HepG2 (cell line): ENCODE results near the gene HEPHL1. TPM values are rescaled to one million over a fixed set of nuclear protein-coding genes. Genes with fewer than 3 reads are reported as not detected.

Experiments used
- ARID2 ChIP-seq: sonication (generic); formaldehyde crosslinking; IDR thresholded peaks from 2 replicates; pipeline ENCODE4 v1.8.1; 2022; ENCODE audit warnings: mild to moderate bottlenecking, missing genetic modification reagents, borderline replicate concordance
- CEBPG ChIP-seq: IDR thresholded peaks from 2 replicates; pipeline ENCODE4 v1.6.1; 2016
- FOXA1 ChIP-seq, 2 experiments: fragments of 450-650 bp in 1 of 2; sonication (generic) in 1 of 2; formaldehyde crosslinking in 1 of 2; IDR thresholded peaks; 2 replicates each; pipeline versions ENCODE4 v1.4.0 to v1.6.1; 2016 to 2020; ENCODE audit warnings: missing genetic modification reagents in 1 of 2
- GATAD1 ChIP-seq: IDR thresholded peaks from 2 replicates; pipeline ENCODE4 v1.6.1; 2016; ENCODE audit warnings: missing genetic modification reagents, missing compliant biosample characterization
- HDAC2 ChIP-seq: sonication (generic); formaldehyde crosslinking; IDR thresholded peaks from 2 replicates; pipeline ENCODE4 v1.4.0; 2020; ENCODE audit warnings: missing genetic modification reagents
- HMG20B ChIP-seq: conservative IDR thresholded peaks from 2 replicates; pipeline ENCODE4 v1.6.1; 2016; ENCODE audit warnings: missing genetic modification reagents, missing compliant biosample characterization
- HMGXB4 ChIP-seq, 2 experiments: sonication (generic) in 1 of 2; formaldehyde crosslinking in 1 of 2; IDR thresholded peaks; 2 replicates each; pipeline versions ENCODE4 v1.4.0 to v1.6.1; 2018 to 2020; ENCODE audit warnings: missing genetic modification reagents in 2 of 2, borderline replicate concordance in 1 of 2, low read depth in 1 of 2, mild to moderate bottlenecking in 1 of 2, missing biosample characterization in 1 of 2
- HNF4A ChIP-seq: sonication (generic); formaldehyde crosslinking; IDR thresholded peaks from 2 replicates; pipeline ENCODE4 v1.4.0; 2020; ENCODE audit warnings: missing genetic modification reagents
- IKZF5 ChIP-seq: IDR thresholded peaks from 2 replicates; pipeline ENCODE4 v1.6.1; 2018; ENCODE audit warnings: missing genetic modification reagents, mild to moderate bottlenecking, missing compliant biosample characterization
- ISL2 ChIP-seq: sonication (generic); formaldehyde crosslinking; IDR thresholded peaks from 2 replicates; pipeline ENCODE4 v1.5.0; 2020; ENCODE audit warnings: missing genetic modification reagents
- LCORL ChIP-seq, 2 experiments: fragments of 450-650 bp in 1 of 2; sonication (generic) in 1 of 2; formaldehyde crosslinking in 1 of 2; IDR thresholded peaks; 2 replicates each; pipeline versions ENCODE4 v1.5.0 to v1.6.1; 2017 to 2020; ENCODE audit warnings: antibody characterized with exemption in 1 of 2, missing genetic modification reagents in 1 of 2
- MAX ChIP-seq: IDR thresholded peaks from 2 replicates; pipeline ENCODE4 v1.6.1; 2012; ENCODE audit warnings: inconsistent platforms
- MED1 ChIP-seq: sonication (generic); formaldehyde crosslinking; IDR thresholded peaks from 2 replicates; pipeline ENCODE4 v1.4.0; 2020; ENCODE audit warnings: missing genetic modification reagents
- MIXL1 ChIP-seq: IDR thresholded peaks from 2 replicates; pipeline ENCODE4 v1.6.1; 2016
- NONO ChIP-seq, 2 experiments: fragments of 450-650 bp in 1 of 2; sonication (generic) in 1 of 2; formaldehyde crosslinking in 1 of 2; IDR thresholded peaks in 1 of 2; conservative IDR thresholded peaks in 1 of 2; 2 replicates each; pipeline versions ENCODE4 v1.6.1 to v1.8.0; 2017 to 2022; ENCODE audit warnings: mild to moderate bottlenecking in 1 of 2, missing genetic modification reagents in 1 of 2, moderate library complexity in 1 of 2
- SAP130 ChIP-seq: IDR thresholded peaks from 2 replicates; pipeline ENCODE4 v1.6.1; 2016; ENCODE audit warnings: low read depth
- SOX13 ChIP-seq, 3 experiments: fragments of 450-650 bp in 1 of 3; sonication (generic) in 1 of 3; formaldehyde crosslinking in 1 of 3; IDR thresholded peaks in 2 of 3; conservative IDR thresholded peaks in 1 of 3; 2 replicates each; pipeline versions ENCODE4 v1.5.0 to v1.6.1; 2016 to 2020; ENCODE audit warnings: antibody characterized with exemption in 1 of 3, mild to moderate bottlenecking in 1 of 3, missing compliant biosample characterization in 1 of 3, missing genetic modification reagents in 1 of 3, moderate library complexity in 1 of 3
- SOX5 ChIP-seq: IDR thresholded peaks from 2 replicates; pipeline ENCODE4 v1.6.1; 2016; ENCODE audit warnings: borderline replicate concordance
- SOX6 ChIP-seq, 2 experiments: fragments of 450-650 bp in 1 of 2; sonication (generic) in 1 of 2; formaldehyde crosslinking in 1 of 2; IDR thresholded peaks; 2 replicates each; pipeline versions ENCODE4 v1.4.0 to v1.6.1; 2017 to 2020; ENCODE audit warnings: antibody characterized with exemption in 1 of 2, mild to moderate bottlenecking in 1 of 2, missing genetic modification reagents in 1 of 2
- TEAD3 ChIP-seq: optimal IDR thresholded peaks from 2 replicates; pipeline ENCODE3; 2016; ENCODE audit warnings: borderline replicate concordance
- THRA ChIP-seq: sonication (generic); formaldehyde crosslinking; IDR thresholded peaks from 2 replicates; pipeline ENCODE4 v1.4.0; 2020; ENCODE audit warnings: missing genetic modification reagents, borderline replicate concordance
- YEATS2 ChIP-seq: sonication (generic); formaldehyde crosslinking; IDR thresholded peaks from 2 replicates; pipeline ENCODE4 v1.4.0; 2020; ENCODE audit warnings: missing genetic modification reagents, borderline replicate concordance
- ZBTB7B ChIP-seq: sonication (generic); formaldehyde crosslinking; IDR thresholded peaks from 2 replicates; pipeline ENCODE4 v1.4.0; 2020; ENCODE audit warnings: missing genetic modification reagents
- ZNF792 ChIP-seq: IDR thresholded peaks from 2 replicates; pipeline ENCODE4 v1.6.1; 2016
- ZSCAN29 ChIP-seq: sonication (generic); formaldehyde crosslinking; conservative IDR thresholded peaks from 2 replicates; pipeline ENCODE4 v1.4.0; 2020; ENCODE audit warnings: mild to moderate bottlenecking, missing genetic modification reagents
- polyA plus RNA-seq, 8 experiments: library from polyadenylated mRNA; depleted of rRNA in 3 of 8; stranded (reverse) in 7 of 8; unstranded in 1 of 8; fragments of >200 nt; fragmentation: Illumina TruSeq in 4 of 8; extraction: Trizol in 4 of 8; gene quantifications; 2 replicates each; pipeline versions ENCODE4 v1.2.1 to v1.2.3, GENCODE V29; 2011 to 2016; ENCODE audit warnings: low read depth in 4 of 8, missing spikeins in 1 of 8, mixed read lengths in 1 of 8; ENCODE audit not compliant: insufficient read depth in 1 of 8
- total RNA-seq, 5 experiments: library from RNA; depleted of rRNA; stranded (reverse); fragments of >200 nt; fragmentation: Illumina TruSeq; extraction: Trizol; gene quantifications; 2 replicates each; pipeline ENCODE4 v1.2.3, GENCODE V29; 2016; ENCODE audit warnings: low read depth in 1 of 5

The HEPHL1 gene
- total and polyA plus RNA-seq, 2 of the 13 experiments (the other 11 are each of a cell fraction or from before 2014, with no cell fraction given), result 0.04 to 0.05 TPM

- TF ChIP-seq SOX6 (IDR thresholded peaks at IDR 0.05), result no peak
- TF ChIP-seq SOX6 (CRISPR knock-in tag; IDR thresholded peaks at IDR 0.05), result peak; percentile 91
- no peak for TF ChIP-seq ZBTB7B (CRISPR knock-in tag)
- no peak for TF ChIP-seq SOX13 (IDR thresholded peaks at IDR 0.05)
- peak in 1 of 2 experiments; percentile 87; a peak in 2 of 4 replicates for TF ChIP-seq SOX13 (CRISPR knock-in tag; conservative IDR thresholded peaks at IDR 0.05 in 1 of 2, IDR thresholded peaks at IDR 0.05 in 1 of 2)
- TF ChIP-seq HNF4A (CRISPR knock-in tag), result peak; percentile 80
- peak; percentile 49 for TF ChIP-seq MED1 (CRISPR knock-in tag)
- peak; percentile 12 for TF ChIP-seq TEAD3
- TF ChIP-seq SAP130 (CRISPR knock-in tag), result peak; percentile 63
- TF ChIP-seq HDAC2 (CRISPR knock-in tag), result peak; percentile 76
- no peak for TF ChIP-seq ARID2 (CRISPR knock-in tag)
- TF ChIP-seq CEBPG (CRISPR knock-in tag), result no peak
- TF ChIP-seq IKZF5, result 0 out of 2 replicates have a peak, but pooled peaks have one; percentile 23
- TF ChIP-seq YEATS2 (CRISPR knock-in tag), result peak; percentile 16; the same call in 1 of the 2 replicates
- TF ChIP-seq ISL2 (CRISPR knock-in tag), result 0 out of 2 replicates have a peak, but pooled peaks have one; percentile 34
- no peak for TF ChIP-seq LCORL (IDR thresholded peaks at IDR 0.05)
- TF ChIP-seq LCORL (CRISPR knock-in tag; IDR thresholded peaks at IDR 0.05), result peak; percentile 87
- no peak for TF ChIP-seq FOXA1 (IDR thresholded peaks at IDR 0.05)
- peak; percentile 37; the same call in 1 of the 2 replicates for TF ChIP-seq FOXA1 (CRISPR knock-in tag; IDR thresholded peaks at IDR 0.05)
- no peak for TF ChIP-seq ZSCAN29 (CRISPR knock-in tag)
- TF ChIP-seq SOX5 (CRISPR knock-in tag), result peak; percentile 84
- 0 out of 2 replicates have a peak, but pooled peaks have one; percentile 23 for TF ChIP-seq GATAD1
- TF ChIP-seq NONO (IDR thresholded peaks at IDR 0.05), result no peak
- peak; percentile 39; the same call in 1 of the 2 replicates for TF ChIP-seq NONO (CRISPR knock-in tag; conservative IDR thresholded peaks at IDR 0.05)
- 0 out of 2 replicates have a peak, but pooled peaks have one; percentile 31 for TF ChIP-seq ZNF792 (CRISPR knock-in tag)
- TF ChIP-seq HMG20B (CRISPR knock-in tag), result no peak
- TF ChIP-seq THRA, result peak; percentile 42; the same call in 1 of the 2 replicates
- peak; percentile 47; the same call in 1 of the 2 replicates for TF ChIP-seq MIXL1 (CRISPR knock-in tag)
- TF ChIP-seq HMGXB4 (CRISPR knock-in tag; IDR thresholded peaks at IDR 0.05; ENCODE audit: borderline replicate concordance in 1 of 2, low read depth in 1 of 2), result peak in 1 of 2 experiments; percentile 32; a peak in 1 of 4 replicates
- peak; percentile 34; the same call in 1 of the 2 replicates for TF ChIP-seq MAX
Measured at GRCh38 chr11:94153320-94153719, 132.2 kb downstream of the HEPHL1 start (continued).
